ENCODE data around the gene EML3.
"Not testable (repeated sequence)": the region's sequence is repeated elsewhere in the genome, so short reads cannot be mapped to it uniquely, and the experiment has no call there.

EML3 gene

GRCh38 chr11:62573592-62574362, 38.8 kb downstream of the EML3 start, which contains the start of gene EEF1G:
Gene EEF1G (minus strand): TSS chr11:62573891. CDS start chr11:62573842, 49 bp downstream.
- Histone ChIP-seq H3K9ac (ENCODE audit: low read length) (peak within 1 kb of the TSS; percentile 71), H3K36me3 (ENCODE audit: control insufficient read depth, insufficient read depth, low read length) (peaks cover 32% of the 10 kb centered on the region), H3K4me3 (ENCODE audit: low read length) (peak within 1 kb of the TSS; percentile 96), H3K4me1 (ENCODE audit: control insufficient read depth, insufficient read depth, low read length) (peaks cover 20% of the 10 kb centered on the region), H3K27me3 (ENCODE audit: control insufficient read depth, insufficient read depth, low read length) (no peaks in the 10 kb centered on the region), H3K27ac (ENCODE audit: low read depth, low read length) (peak within 1 kb of the TSS; percentile 91)

GRCh38 chr11:62573006-62573591, 39.5 kb downstream of the EML3 start:
- no peaks in the 10 kb centered on the region for H3K27me3 ChIP-seq (ENCODE audit: control insufficient read depth, insufficient read depth, low read length)
- H3K9ac ChIP-seq (ENCODE audit: low read length): peak overlapping the region; percentile 47
- peak overlapping the region; percentile 96 for H3K4me3 ChIP-seq (ENCODE audit: low read length)
- H3K36me3 ChIP-seq (ENCODE audit: control insufficient read depth, insufficient read depth, low read length): peaks cover 29% of the 10 kb centered on the region
- peak overlapping the region; percentile 75 for H3K27ac ChIP-seq (ENCODE audit: low read depth, low read length)
- peaks cover 20% of the 10 kb centered on the region for H3K4me1 ChIP-seq (ENCODE audit: control insufficient read depth, insufficient read depth, low read length)

- H3K27me3 ChIP-seq (ENCODE audit: control insufficient read depth, insufficient read depth, low read length): no peaks in the 10 kb centered on the region
- H3K36me3 ChIP-seq (ENCODE audit: control insufficient read depth, insufficient read depth, low read length): peaks cover 31% of the 10 kb centered on the region
- no peak overlapping the region for H3K27ac ChIP-seq (ENCODE audit: low read depth, low read length)
- H3K4me3 ChIP-seq (ENCODE audit: low read length): peak overlapping the region; percentile 96
- H3K9ac ChIP-seq (ENCODE audit: low read length): no peak overlapping the region
- peaks cover 20% of the 10 kb centered on the region for H3K4me1 ChIP-seq (ENCODE audit: control insufficient read depth, insufficient read depth, low read length)
Measured at GRCh38 chr11:62572431-62572830, 40.1 kb downstream of the EML3 start.

- not testable (repeated sequence) for H3K4me3 ChIP-seq (ENCODE audit: low read length); H3K27ac ChIP-seq (ENCODE audit: low read depth, low read length); H3K9ac ChIP-seq (ENCODE audit: low read length); H3K27me3 ChIP-seq (ENCODE audit: control insufficient read depth, insufficient read depth, low read length)
- Histone ChIP-seq H3K4me1 (ENCODE audit: control insufficient read depth, insufficient read depth, low read length) (peaks cover 20% of the 10 kb centered on the region), H3K36me3 (ENCODE audit: control insufficient read depth, insufficient read depth, low read length) (peaks cover 35% of the 10 kb centered on the region)
Measured at GRCh38 chr11:62571493-62571892, 41.1 kb downstream of the EML3 start.

GRCh38 chr11:62570903-62571302, 41.7 kb downstream of the EML3 start:
- peaks cover 20% of the 10 kb centered on the region for H3K4me1 ChIP-seq (ENCODE audit: control insufficient read depth, insufficient read depth, low read length)
- H3K27me3 ChIP-seq (ENCODE audit: control insufficient read depth, insufficient read depth, low read length); H3K27ac ChIP-seq (ENCODE audit: low read depth, low read length); H3K4me3 ChIP-seq (ENCODE audit: low read length); H3K9ac ChIP-seq (ENCODE audit: low read length): not testable (repeated sequence)
- peaks cover 34% of the 10 kb centered on the region for H3K36me3 ChIP-seq (ENCODE audit: control insufficient read depth, insufficient read depth, low read length)

GRCh38 chr11:62569611-62570010, 43.0 kb downstream of the EML3 start:
- Histone ChIP-seq H3K9ac (ENCODE audit: low read length) (no peak overlapping the region), H3K36me3 (ENCODE audit: control insufficient read depth, insufficient read depth, low read length) (peaks cover 42% of the 10 kb centered on the region), H3K27me3 (ENCODE audit: control insufficient read depth, insufficient read depth, low read length) (no peaks in the 10 kb centered on the region), H3K27ac (ENCODE audit: low read depth, low read length) (no peak overlapping the region), H3K4me1 (ENCODE audit: control insufficient read depth, insufficient read depth, low read length) (peaks cover 11% of the 10 kb centered on the region), H3K4me3 (ENCODE audit: low read length) (no peak overlapping the region)

GRCh38 chr11:62567018-62567633, 45.4 kb downstream of the EML3 start:
- H3K27me3 ChIP-seq (ENCODE audit: control insufficient read depth, insufficient read depth, low read length): no peaks in the 10 kb centered on the region
- H3K4me3 ChIP-seq (ENCODE audit: low read length): no peak overlapping the region
- H3K4me1 ChIP-seq (ENCODE audit: control insufficient read depth, insufficient read depth, low read length): no peaks in the 10 kb centered on the region
- H3K36me3 ChIP-seq (ENCODE audit: control insufficient read depth, insufficient read depth, low read length): peaks cover 41% of the 10 kb centered on the region
- H3K27ac ChIP-seq (ENCODE audit: low read depth, low read length): no peak overlapping the region
- no peak overlapping the region for H3K9ac ChIP-seq (ENCODE audit: low read length)

- Histone ChIP-seq H3K36me3 (ENCODE audit: control insufficient read depth, insufficient read depth, low read length) (peaks cover 36% of the 10 kb centered on the region), H3K27me3 (ENCODE audit: control insufficient read depth, insufficient read depth, low read length) (no peaks in the 10 kb centered on the region), H3K4me1 (ENCODE audit: control insufficient read depth, insufficient read depth, low read length) (no peaks in the 10 kb centered on the region), H3K9ac (ENCODE audit: low read length) (no peak overlapping the region), H3K4me3 (ENCODE audit: low read length) (no peak overlapping the region), H3K27ac (ENCODE audit: low read depth, low read length) (no peak overlapping the region)
Measured at GRCh38 chr11:62566247-62566646, 46.3 kb downstream of the EML3 start.

- Histone ChIP-seq H3K4me1 (ENCODE audit: control insufficient read depth, insufficient read depth, low read length) (peaks cover 5% of the 10 kb centered on the region), H3K27me3 (ENCODE audit: control insufficient read depth, insufficient read depth, low read length) (no peaks in the 10 kb centered on the region), H3K36me3 (ENCODE audit: control insufficient read depth, insufficient read depth, low read length) (peaks cover 26% of the 10 kb centered on the region), H3K9ac (ENCODE audit: low read length) (no peak overlapping the region), H3K4me3 (ENCODE audit: low read length) (no peak overlapping the region), H3K27ac (ENCODE audit: low read depth, low read length) (no peak overlapping the region)
Measured at GRCh38 chr11:62565100-62565802, 47.3 kb downstream of the EML3 start.

GRCh38 chr11:62561677-62562230, 50.8 kb downstream of the EML3 start:
- Histone ChIP-seq H3K36me3 (ENCODE audit: control insufficient read depth, insufficient read depth, low read length) (peaks cover 22% of the 10 kb centered on the region), H3K27ac (ENCODE audit: low read depth, low read length) (peak overlapping the region; percentile 88), H3K4me1 (ENCODE audit: control insufficient read depth, insufficient read depth, low read length) (peaks cover 13% of the 10 kb centered on the region)
- not testable (repeated sequence) for H3K4me3 ChIP-seq (ENCODE audit: low read length); H3K9ac ChIP-seq (ENCODE audit: low read length); H3K27me3 ChIP-seq (ENCODE audit: control insufficient read depth, insufficient read depth, low read length)

- H3K27ac ChIP-seq (ENCODE audit: low read depth, low read length): peak overlapping the region; percentile 88
- H3K9ac ChIP-seq (ENCODE audit: low read length): no peak overlapping the region
- H3K27me3 ChIP-seq (ENCODE audit: control insufficient read depth, insufficient read depth, low read length): no peaks in the 10 kb centered on the region
- peaks cover 16% of the 10 kb centered on the region for H3K36me3 ChIP-seq (ENCODE audit: control insufficient read depth, insufficient read depth, low read length)
- peaks cover 23% of the 10 kb centered on the region for H3K4me1 ChIP-seq (ENCODE audit: control insufficient read depth, insufficient read depth, low read length)
- H3K4me3 ChIP-seq (ENCODE audit: low read length): no peak overlapping the region
Measured at GRCh38 chr11:62560566-62561103, 51.9 kb downstream of the EML3 start.

GRCh38 chr11:62559626-62560025, 52.9 kb downstream of the EML3 start:
- not testable (repeated sequence) for H3K4me3 ChIP-seq (ENCODE audit: low read length); H3K9ac ChIP-seq (ENCODE audit: low read length); H3K27me3 ChIP-seq (ENCODE audit: control insufficient read depth, insufficient read depth, low read length)
- H3K27ac ChIP-seq (ENCODE audit: low read depth, low read length): peak overlapping the region; percentile 63
- H3K36me3 ChIP-seq (ENCODE audit: control insufficient read depth, insufficient read depth, low read length): peaks cover 10% of the 10 kb centered on the region
- peaks cover 23% of the 10 kb centered on the region for H3K4me1 ChIP-seq (ENCODE audit: control insufficient read depth, insufficient read depth, low read length)

Data from rectal smooth muscle tissue (tissue), 1 donor.